K562 (cell line): ENCODE data around the gene TMEM147. TPM values are rescaled to one million over a fixed set of nuclear protein-coding genes. Genes with fewer than 3 reads are reported as not detected.
A peak's percentile ranks its signal among the peaks of the same experiment; 100 is the strongest.

Experiments used
- CC2D1A ChIP-seq: fragments of 450-650 bp; IDR thresholded peaks from 2 replicates; pipeline ENCODE4 v1.6.1; 2017; ENCODE audit warnings: mild to moderate bottlenecking
- ETV1 ChIP-seq: fragments of 450-650 bp; conservative IDR thresholded peaks from 2 replicates; pipeline ENCODE4 v1.6.1; 2016; ENCODE audit warnings: missing genetic modification characterization, control low read depth, low read depth, missing compliant biosample characterization
- FOSL1 ChIP-seq: fragments of 200-800 bp; sonication (Bioruptor generic); conservative IDR thresholded peaks from 2 replicates; pipeline ENCODE4 v1.6.1; 2016; ENCODE audit warnings: missing genetic modification characterization, missing compliant biosample characterization
- KHSRP ChIP-seq: fragments of 450-650 bp; IDR thresholded peaks from 2 replicates; pipeline ENCODE4 v1.6.1; 2017
- MECOM ChIP-seq: fragments of 250-450 bp; sonication (Bioruptor Pico); IDR thresholded peaks from 2 replicates; pipeline ENCODE4 v1.8.0; 2022; ENCODE audit warnings: inconsistent platforms
- MEIS2 ChIP-seq: fragments of 450-650 bp; IDR thresholded peaks from 2 replicates; pipeline ENCODE4 v1.6.1; 2014; ENCODE audit warnings: mild to moderate bottlenecking; ENCODE audit not compliant: partially characterized antibody
- RBM15 ChIP-seq: fragments of 200-400 bp; formaldehyde crosslinking; IDR thresholded peaks from 2 replicates; pipeline ENCODE4 v1.6.1; 2018; ENCODE audit warnings: mild to moderate bottlenecking, low read length, moderate library complexity; ENCODE audit not compliant: insufficient read depth
- THRAP3 ChIP-seq: fragments of 450-650 bp; IDR thresholded peaks from 2 replicates; pipeline ENCODE4 v1.6.1; 2016; ENCODE audit warnings: mild to moderate bottlenecking, inconsistent platforms, borderline replicate concordance
- ZNF316 ChIP-seq: fragments of 450-650 bp; IDR thresholded peaks from 2 replicates; pipeline ENCODE4 v1.6.1; 2016
- polyA plus RNA-seq, 8 experiments: library from polyadenylated mRNA; depleted of rRNA in 4 of 8; stranded (reverse) in 5 of 8; unstranded in 3 of 8; fragments of >200 nt; fragmentation: Nextera tagmentation in 2 of 8; fragmentation: Illumina TruSeq in 1 of 8; extraction: Ambion mirVana in 2 of 8; extraction: Trizol in 1 of 8; gene quantifications; 2 replicates each; pipeline versions ENCODE4 v1.2.1 to v1.2.3, GENCODE V29; 2011 to 2014; ENCODE audit warnings: inconsistent platforms in 1 of 8, missing spikeins in 1 of 8
- total RNA-seq, 7 experiments: library from RNA; depleted of rRNA in 6 of 7; stranded (reverse); fragments of >200 nt in 6 of 7; fragmentation: Illumina TruSeq in 2 of 7; extraction: Trizol in 2 of 7; gene quantifications; 2 replicates each; pipeline versions ENCODE4 v1.2.1 to v1.2.3, GENCODE V29; 2011 to 2021; ENCODE audit warnings: low replicate concordance in 1 of 7
- TF ChIP-seq, protein P1 (sequence below): conservative IDR thresholded peaks from 2 replicates; pipeline ENCODE4 v1.6.1; 2011; ENCODE audit warnings: low read depth, mild to moderate bottlenecking, low read length; ENCODE audit not compliant: control insufficient read depth
- TF ChIP-seq, protein P2 (sequence below), 2 experiments: fragments of 450-650 bp in 1 of 2; sonication (generic) in 1 of 2; formaldehyde crosslinking in 1 of 2; IDR thresholded peaks in 1 of 2; conservative IDR thresholded peaks in 1 of 2; 2 replicates each; pipeline versions ENCODE4 v1.6.1 to v1.8.1; 2016 to 2023; ENCODE audit warnings: mild to moderate bottlenecking in 2 of 2, moderate library complexity in 2 of 2, inconsistent platforms in 1 of 2, missing genetic modification reagents in 1 of 2
- TF ChIP-seq, protein P3 (sequence below): fragments of 450-650 bp; IDR thresholded peaks from 2 replicates; pipeline ENCODE4 v1.7.1; 2018; ENCODE audit warnings: mild to moderate bottlenecking, low read depth; ENCODE audit not compliant: partially characterized antibody
- TF ChIP-seq, protein P4 (sequence below): fragments of 250-450 bp; sonication (Bioruptor Pico); IDR thresholded peaks from 2 replicates; pipeline ENCODE4 v1.4.0; 2020; ENCODE audit warnings: borderline replicate concordance
- TF ChIP-seq, protein P5 (sequence below): fragments of 250-450 bp; sonication (Bioruptor Pico); IDR thresholded peaks from 2 replicates; pipeline ENCODE4 v1.4.0; 2020; ENCODE audit warnings: mild to moderate bottlenecking, moderate library complexity

The TMEM147 gene
- total and polyA plus RNA-seq, 9 of the 15 experiments (the other 6 are each of a cell fraction or from before 2014, with no cell fraction given) = 73.8 to 194 (median 142) TPM

DNA sequence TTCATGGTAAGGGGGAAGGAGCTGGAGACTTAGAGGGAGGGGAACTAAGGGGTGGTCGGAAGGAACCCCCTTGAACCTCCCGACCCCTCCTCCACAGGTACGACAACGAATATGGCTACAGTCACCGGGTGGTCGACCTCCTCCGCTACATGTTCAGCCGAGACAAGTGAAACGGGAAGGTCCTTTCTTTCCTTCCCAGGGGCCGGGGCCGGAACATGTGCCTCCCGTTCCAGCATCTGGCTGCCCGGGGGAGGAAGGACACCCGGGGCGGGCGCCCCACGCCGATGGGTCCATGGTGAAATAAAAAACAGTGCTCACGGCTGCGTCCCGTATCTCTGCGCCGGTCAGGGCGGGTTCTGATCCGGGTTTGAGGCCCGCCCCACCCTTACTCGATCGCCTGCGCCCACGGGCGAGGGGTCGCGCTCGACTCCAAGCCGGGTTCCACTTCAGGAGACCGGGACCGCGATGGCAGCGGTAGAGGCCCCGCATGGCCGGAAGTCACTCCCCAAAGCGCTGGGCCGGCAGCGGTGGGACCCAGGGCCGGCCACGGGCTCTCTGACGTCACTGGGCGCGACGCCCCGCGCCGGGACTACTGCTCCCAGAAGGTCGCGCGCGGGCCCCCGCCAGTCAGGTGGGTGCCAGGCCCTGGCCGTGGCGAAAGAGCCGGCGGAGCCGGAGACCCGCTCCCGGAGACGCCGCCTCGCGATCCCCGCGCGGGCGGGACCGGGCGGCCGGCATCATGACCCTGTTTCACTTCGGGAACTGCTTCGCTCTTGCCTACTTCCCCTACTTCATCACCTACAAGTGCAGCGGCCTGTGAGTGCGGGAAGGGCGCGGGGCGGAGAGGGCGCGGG, at the start of gene TMEM147 (continued):
- TF ChIP-seq, protein P1, sequence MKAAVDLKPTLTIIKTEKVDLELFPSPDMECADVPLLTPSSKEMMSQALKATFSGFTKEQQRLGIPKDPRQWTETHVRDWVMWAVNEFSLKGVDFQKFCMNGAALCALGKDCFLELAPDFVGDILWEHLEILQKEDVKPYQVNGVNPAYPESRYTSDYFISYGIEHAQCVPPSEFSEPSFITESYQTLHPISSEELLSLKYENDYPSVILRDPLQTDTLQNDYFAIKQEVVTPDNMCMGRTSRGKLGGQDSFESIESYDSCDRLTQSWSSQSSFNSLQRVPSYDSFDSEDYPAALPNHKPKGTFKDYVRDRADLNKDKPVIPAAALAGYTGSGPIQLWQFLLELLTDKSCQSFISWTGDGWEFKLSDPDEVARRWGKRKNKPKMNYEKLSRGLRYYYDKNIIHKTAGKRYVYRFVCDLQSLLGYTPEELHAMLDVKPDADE = peak; percentile 96
- peak; percentile 88 for TF ChIP-seq ETV1 (tag)
- TF ChIP-seq THRAP3 = no peak
- TF ChIP-seq MECOM (CRISPR knock-in tag) = no peak
- TF ChIP-seq, protein P2, sequence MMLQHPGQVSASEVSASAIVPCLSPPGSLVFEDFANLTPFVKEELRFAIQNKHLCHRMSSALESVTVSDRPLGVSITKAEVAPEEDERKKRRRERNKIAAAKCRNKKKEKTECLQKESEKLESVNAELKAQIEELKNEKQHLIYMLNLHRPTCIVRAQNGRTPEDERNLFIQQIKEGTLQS (IDR thresholded peaks at IDR 0.05) = peak; percentile 64
- TF ChIP-seq, protein P2 (CRISPR knock-in tag; conservative IDR thresholded peaks at IDR 0.05) = 0 out of 2 replicates have a peak, but pooled peaks have one; percentile 36
- no peak for TF ChIP-seq CC2D1A
- TF ChIP-seq MEIS2 = no peak
- no peak for TF ChIP-seq RBM15
- TF ChIP-seq, protein P3, sequence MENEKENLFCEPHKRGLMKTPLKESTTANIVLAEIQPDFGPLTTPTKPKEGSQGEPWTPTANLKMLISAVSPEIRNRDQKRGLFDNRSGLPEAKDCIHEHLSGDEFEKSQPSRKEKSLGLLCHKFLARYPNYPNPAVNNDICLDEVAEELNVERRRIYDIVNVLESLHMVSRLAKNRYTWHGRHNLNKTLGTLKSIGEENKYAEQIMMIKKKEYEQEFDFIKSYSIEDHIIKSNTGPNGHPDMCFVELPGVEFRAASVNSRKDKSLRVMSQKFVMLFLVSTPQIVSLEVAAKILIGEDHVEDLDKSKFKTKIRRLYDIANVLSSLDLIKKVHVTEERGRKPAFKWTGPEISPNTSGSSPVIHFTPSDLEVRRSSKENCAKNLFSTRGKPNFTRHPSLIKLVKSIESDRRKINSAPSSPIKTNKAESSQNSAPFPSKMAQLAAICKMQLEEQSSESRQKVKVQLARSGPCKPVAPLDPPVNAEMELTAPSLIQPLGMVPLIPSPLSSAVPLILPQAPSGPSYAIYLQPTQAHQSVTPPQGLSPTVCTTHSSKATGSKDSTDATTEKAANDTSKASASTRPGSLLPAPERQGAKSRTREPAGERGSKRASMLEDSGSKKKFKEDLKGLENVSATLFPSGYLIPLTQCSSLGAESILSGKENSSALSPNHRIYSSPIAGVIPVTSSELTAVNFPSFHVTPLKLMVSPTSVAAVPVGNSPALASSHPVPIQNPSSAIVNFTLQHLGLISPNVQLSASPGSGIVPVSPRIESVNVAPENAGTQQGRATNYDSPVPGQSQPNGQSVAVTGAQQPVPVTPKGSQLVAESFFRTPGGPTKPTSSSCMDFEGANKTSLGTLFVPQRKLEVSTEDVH = no peak
- TF ChIP-seq ZNF316 = no peak
- no peak for TF ChIP-seq FOSL1 (tag)
- TF ChIP-seq, protein P4, sequence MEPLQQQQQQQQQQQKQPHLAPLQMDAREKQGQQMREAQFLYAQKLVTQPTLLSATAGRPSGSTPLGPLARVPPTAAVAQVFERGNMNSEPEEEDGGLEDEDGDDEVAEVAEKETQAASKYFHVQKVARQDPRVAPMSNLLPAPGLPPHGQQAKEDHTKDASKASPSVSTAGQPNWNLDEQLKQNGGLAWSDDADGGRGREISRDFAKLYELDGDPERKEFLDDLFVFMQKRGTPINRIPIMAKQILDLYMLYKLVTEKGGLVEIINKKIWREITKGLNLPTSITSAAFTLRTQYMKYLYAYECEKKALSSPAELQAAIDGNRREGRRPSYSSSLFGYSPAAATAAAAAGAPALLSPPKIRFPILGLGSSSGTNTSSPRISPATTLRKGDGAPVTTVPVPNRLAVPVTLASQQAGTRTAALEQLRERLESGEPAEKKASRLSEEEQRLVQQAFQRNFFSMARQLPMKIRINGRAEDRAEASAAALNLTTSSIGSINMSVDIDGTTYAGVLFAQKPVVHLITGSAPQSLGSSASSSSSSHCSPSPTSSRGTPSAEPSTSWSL = no peak
- TF ChIP-seq, protein P5, sequence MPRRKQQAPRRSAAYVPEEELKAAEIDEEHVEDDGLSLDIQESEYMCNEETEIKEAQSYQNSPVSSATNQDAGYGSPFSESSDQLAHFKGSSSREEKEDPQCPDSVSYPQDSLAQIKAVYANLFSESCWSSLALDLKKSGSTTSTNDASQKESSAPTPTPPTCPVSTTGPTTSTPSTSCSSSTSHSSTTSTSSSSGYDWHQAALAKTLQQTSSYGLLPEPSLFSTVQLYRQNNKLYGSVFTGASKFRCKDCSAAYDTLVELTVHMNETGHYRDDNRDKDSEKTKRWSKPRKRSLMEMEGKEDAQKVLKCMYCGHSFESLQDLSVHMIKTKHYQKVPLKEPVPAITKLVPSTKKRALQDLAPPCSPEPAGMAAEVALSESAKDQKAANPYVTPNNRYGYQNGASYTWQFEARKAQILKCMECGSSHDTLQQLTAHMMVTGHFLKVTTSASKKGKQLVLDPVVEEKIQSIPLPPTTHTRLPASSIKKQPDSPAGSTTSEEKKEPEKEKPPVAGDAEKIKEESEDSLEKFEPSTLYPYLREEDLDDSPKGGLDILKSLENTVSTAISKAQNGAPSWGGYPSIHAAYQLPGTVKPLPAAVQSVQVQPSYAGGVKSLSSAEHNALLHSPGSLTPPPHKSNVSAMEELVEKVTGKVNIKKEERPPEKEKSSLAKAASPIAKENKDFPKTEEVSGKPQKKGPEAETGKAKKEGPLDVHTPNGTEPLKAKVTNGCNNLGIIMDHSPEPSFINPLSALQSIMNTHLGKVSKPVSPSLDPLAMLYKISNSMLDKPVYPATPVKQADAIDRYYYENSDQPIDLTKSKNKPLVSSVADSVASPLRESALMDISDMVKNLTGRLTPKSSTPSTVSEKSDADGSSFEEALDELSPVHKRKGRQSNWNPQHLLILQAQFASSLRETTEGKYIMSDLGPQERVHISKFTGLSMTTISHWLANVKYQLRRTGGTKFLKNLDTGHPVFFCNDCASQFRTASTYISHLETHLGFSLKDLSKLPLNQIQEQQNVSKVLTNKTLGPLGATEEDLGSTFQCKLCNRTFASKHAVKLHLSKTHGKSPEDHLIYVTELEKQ = no peak
- peak; percentile 52; the same call in 1 of the 2 replicates for TF ChIP-seq KHSRP
